OCI-LY7 (cell line): Measurements from ENCODE around the gene NNT.

Experiments
- EZH2phosphoT487 ChIP-seq: fragments of 200-600 bp; sonication (generic); IDR thresholded peaks from 2 replicates; pipeline ENCODE4 v1.6.1; 2018; ENCODE audit warnings: low read depth, borderline replicate concordance, mild to moderate bottlenecking, mixed run types, antibody characterized with exemption, low read length, moderate library complexity, mixed read lengths
- TF ChIP-seq, protein P1 (sequence below): fragments of 200-600 bp; sonication (generic); conservative IDR thresholded peaks from 2 replicates; pipeline ENCODE4 v1.5.1; 2014; ENCODE audit warnings: mild to moderate bottlenecking, antibody characterized with exemption, low read length, moderate library complexity, mixed read lengths

DNA sequence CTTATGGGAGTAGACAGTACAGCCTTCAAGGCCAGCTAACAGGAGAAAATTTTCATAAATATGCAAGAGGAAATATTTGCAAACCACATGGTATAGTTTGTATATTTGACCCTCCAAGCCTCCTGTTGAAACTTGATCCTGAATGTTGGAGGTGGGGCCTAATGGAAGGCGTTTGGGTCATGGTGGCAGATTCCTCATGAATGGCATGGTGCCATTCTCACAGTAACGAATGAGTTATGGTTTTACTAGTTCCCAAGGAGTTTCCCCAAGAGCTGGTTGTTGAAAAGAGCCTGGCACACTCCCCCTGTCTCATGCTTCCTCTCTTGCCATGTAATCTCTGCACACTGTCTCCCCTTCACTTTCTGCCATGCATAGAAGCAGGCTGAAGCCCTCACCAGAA, 42.9 kb upstream of the NNT start:
- TF ChIP-seq, protein P1, sequence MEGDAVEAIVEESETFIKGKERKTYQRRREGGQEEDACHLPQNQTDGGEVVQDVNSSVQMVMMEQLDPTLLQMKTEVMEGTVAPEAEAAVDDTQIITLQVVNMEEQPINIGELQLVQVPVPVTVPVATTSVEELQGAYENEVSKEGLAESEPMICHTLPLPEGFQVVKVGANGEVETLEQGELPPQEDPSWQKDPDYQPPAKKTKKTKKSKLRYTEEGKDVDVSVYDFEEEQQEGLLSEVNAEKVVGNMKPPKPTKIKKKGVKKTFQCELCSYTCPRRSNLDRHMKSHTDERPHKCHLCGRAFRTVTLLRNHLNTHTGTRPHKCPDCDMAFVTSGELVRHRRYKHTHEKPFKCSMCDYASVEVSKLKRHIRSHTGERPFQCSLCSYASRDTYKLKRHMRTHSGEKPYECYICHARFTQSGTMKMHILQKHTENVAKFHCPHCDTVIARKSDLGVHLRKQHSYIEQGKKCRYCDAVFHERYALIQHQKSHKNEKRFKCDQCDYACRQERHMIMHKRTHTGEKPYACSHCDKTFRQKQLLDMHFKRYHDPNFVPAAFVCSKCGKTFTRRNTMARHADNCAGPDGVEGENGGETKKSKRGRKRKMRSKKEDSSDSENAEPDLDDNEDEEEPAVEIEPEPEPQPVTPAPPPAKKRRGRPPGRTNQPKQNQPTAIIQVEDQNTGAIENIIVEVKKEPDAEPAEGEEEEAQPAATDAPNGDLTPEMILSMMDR, result no peak
- no peak for TF ChIP-seq EZH2phosphoT487
